Gastrocnemius medialis (tissue), 4 donors: ENCODE data around the gene ADRA2B.

Experiments
- CTCF ChIP-seq, 5 experiments: fragments of 450-650 bp in 3 of 5; fragments of 200-600 bp in 2 of 5; sonication (generic) in 2 of 5; IDR thresholded peaks in 4 of 5; conservative IDR thresholded peaks in 1 of 5; 1 replicate in 4 of 5; 2 replicates in 1 of 5; pipeline ENCODE4 v1.5.1; 2016 to 2019; ENCODE audit warnings: antibody characterized with exemption in 5 of 5, mild to moderate bottlenecking in 3 of 5, moderate library complexity in 3 of 5
- POLR2A ChIP-seq, 2 donors: fragments of 450-650 bp; IDR thresholded peaks; one replicate each; pipeline ENCODE4 v1.6.1; 2017; ENCODE audit warnings: antibody characterized with exemption in 2 of 2, mild to moderate bottlenecking in 2 of 2, moderate library complexity in 2 of 2

- no peak for TF ChIP-seq CTCF (IDR thresholded peaks at IDR 0.05 in 4 of 5, conservative IDR thresholded peaks at IDR 0.05 in 1 of 5)
- TF ChIP-seq POLR2A (IDR thresholded peaks at IDR 0.05), result no peak
Observed at GRCh38 chr2:96129528-96130120, 13.3 kb upstream of the ADRA2B start.
